WTC11 (cell line): ENCODE data around the gene ANXA6. TPM values are rescaled to one million over a fixed set of nuclear protein-coding genes. Genes with fewer than 3 reads are reported as not detected.

Experiments
- ATAC-seq: fragments of 200-7000 bp; cut with Tn5 transposase; 2 replicates; pipeline ENCODE4 v1.10.0; 2021; ENCODE audit warnings: mild to moderate bottlenecking, moderate library complexity
- CTCF ChIA-PET: fragments of 300-600 bp; sonication (Branson Sonifier 250); formaldehyde crosslinking; loops from one replicate; lab custom pipeline; 2021; ENCODE audit warnings: antibody characterized with exemption; lab: Charles Lee
- POLR2A ChIA-PET: fragments of 350-600 bp; sonication (Branson Sonifier 250); formaldehyde crosslinking; loops from one replicate; lab custom pipeline; 2021; ENCODE audit warnings: antibody characterized with exemption; lab: Charles Lee
- DNase-seq: peaks from one replicate; pipeline ENCODE4 v3.0.0; 2021; ENCODE audit warnings: low spot score
- H3K27ac Mint-ChIP-seq: 2 replicates; pipeline ENCODE4 v1.8.0; 2021; ENCODE audit warnings: mixed read lengths
- H3K27me3 Mint-ChIP-seq: 2 replicates; pipeline ENCODE4 v1.8.0; 2021; ENCODE audit warnings: low read depth, mild to moderate bottlenecking, moderate library complexity, mixed read lengths
- H3K36me3 Mint-ChIP-seq: 2 replicates; pipeline ENCODE4 v1.8.0; 2021; ENCODE audit warnings: mixed read lengths
- H3K4me1 Mint-ChIP-seq: 2 replicates; pipeline ENCODE4 v1.8.0; 2022; ENCODE audit warnings: mixed read lengths
- H3K4me3 Mint-ChIP-seq: 2 replicates; pipeline ENCODE4 v1.8.0; 2021; ENCODE audit warnings: mild to moderate bottlenecking, moderate library complexity, mixed read lengths
- H3K9me3 Mint-ChIP-seq: 2 replicates; pipeline ENCODE4 v1.8.0; 2021; ENCODE audit warnings: mixed read lengths
- ATF1 ChIP-seq: sonication (generic); formaldehyde crosslinking; IDR thresholded peaks from 2 replicates; pipeline ENCODE4 v1.8.1; 2023; ENCODE audit warnings: mild to moderate bottlenecking, moderate library complexity, missing genetic modification reagents
- ATF3 ChIP-seq: sonication (generic); formaldehyde crosslinking; conservative IDR thresholded peaks from 2 replicates; pipeline ENCODE4 v1.8.1; 2022; ENCODE audit warnings: mild to moderate bottlenecking, missing genetic modification reagents
- ELF4 ChIP-seq: sonication (generic); formaldehyde crosslinking; IDR thresholded peaks from 2 replicates; pipeline ENCODE4 v1.8.1; 2022; ENCODE audit warnings: low read depth, mild to moderate bottlenecking, moderate library complexity, missing genetic modification reagents
- ETV6 ChIP-seq: sonication (generic); formaldehyde crosslinking; IDR thresholded peaks from 2 replicates; pipeline ENCODE4 v1.8.1; 2022; ENCODE audit warnings: mild to moderate bottlenecking, missing genetic modification reagents
- GTF2I ChIP-seq: fragments of 250-450 bp; sonication (Bioruptor Pico); conservative IDR thresholded peaks from 2 replicates; pipeline ENCODE4 v1.4.0; 2021; ENCODE audit warnings: mild to moderate bottlenecking
- HMGA2 ChIP-seq: fragments of 250-450 bp; sonication (Bioruptor Pico); IDR thresholded peaks from 2 replicates; pipeline ENCODE4 v1.4.0; 2021; ENCODE audit warnings: mild to moderate bottlenecking, moderate library complexity
- JAZF1 ChIP-seq: fragments of 250-450 bp; sonication (Bioruptor Pico); IDR thresholded peaks from 2 replicates; pipeline ENCODE4 v1.9.0; 2021; ENCODE audit warnings: moderate library complexity, mild to moderate bottlenecking, inconsistent platforms
- MYBL2 ChIP-seq: sonication (generic); formaldehyde crosslinking; IDR thresholded peaks from 2 replicates; pipeline ENCODE4 v1.8.1; 2023; ENCODE audit warnings: mild to moderate bottlenecking, moderate library complexity, missing genetic modification reagents
- NFYB ChIP-seq: sonication (generic); formaldehyde crosslinking; conservative IDR thresholded peaks from 2 replicates; pipeline ENCODE4 v1.8.0; 2022; ENCODE audit warnings: low read depth, missing genetic modification reagents
- NR1H2 ChIP-seq: sonication (generic); formaldehyde crosslinking; IDR thresholded peaks from 2 replicates; pipeline ENCODE4 v1.9.0; 2021; ENCODE audit warnings: mild to moderate bottlenecking, moderate library complexity, missing genetic modification reagents
- RELA ChIP-seq: sonication (generic); formaldehyde crosslinking; IDR thresholded peaks from 2 replicates; pipeline ENCODE4 v1.8.1; 2022; ENCODE audit warnings: missing genetic modification reagents, mild to moderate bottlenecking, borderline replicate concordance
- RORB ChIP-seq: fragments of 250-450 bp; sonication (Bioruptor Pico); IDR thresholded peaks from 2 replicates; pipeline ENCODE4 v1.9.0; 2021; ENCODE audit warnings: mild to moderate bottlenecking
- TEAD4 ChIP-seq: sonication (generic); formaldehyde crosslinking; IDR thresholded peaks from 2 replicates; pipeline ENCODE4 v1.8.0; 2022; ENCODE audit warnings: mild to moderate bottlenecking, missing genetic modification reagents
- ZNF423 ChIP-seq: fragments of 250-450 bp; sonication (Bioruptor Pico); IDR thresholded peaks from 2 replicates; pipeline ENCODE4 v2.1.2; 2022; ENCODE audit warnings: mild to moderate bottlenecking, moderate library complexity
- total RNA-seq: library from RNA; stranded (reverse); gene quantifications from 3 replicates; pipeline ENCODE4 v1.2.3, GENCODE V29; 2021
- TF ChIP-seq, protein P1 (sequence below): sonication (generic); formaldehyde crosslinking; IDR thresholded peaks from 2 replicates; pipeline ENCODE4 v1.8.0; 2023; ENCODE audit warnings: mild to moderate bottlenecking, missing genetic modification reagents
- TF ChIP-seq, protein P2 (sequence below): sonication (generic); formaldehyde crosslinking; IDR thresholded peaks from 2 replicates; pipeline ENCODE4 v1.8.0; 2023; ENCODE audit warnings: missing genetic modification reagents, mild to moderate bottlenecking, borderline replicate concordance
- TF ChIP-seq, protein P3 (sequence below): fragments of 250-450 bp; sonication (Bioruptor Pico); conservative IDR thresholded peaks from 2 replicates; pipeline ENCODE4 v1.9.0; 2021; ENCODE audit warnings: mild to moderate bottlenecking
- TF ChIP-seq, protein P4 (sequence below): sonication (generic); formaldehyde crosslinking; IDR thresholded peaks from 2 replicates; pipeline ENCODE4 v1.8.1; 2022; ENCODE audit warnings: low read depth, missing genetic modification reagents, borderline replicate concordance

Gene ANXA6
- total RNA-seq, 1 experiment from 2014 or later = 92.8 TPM

- Mint-ChIP-seq H3K27ac (no peak overlapping the region), H3K4me1 (no peaks in the 10 kb centered on the region), H3K36me3 (peaks cover 27% of the 10 kb centered on the region), H3K4me3 (no peak overlapping the region), H3K9me3 (no peaks in the 10 kb centered on the region), H3K27me3 (no peaks in the 10 kb centered on the region)
- ChIA-PET CTCF (no interaction called here), POLR2A (interaction anchor here (0.6 kb wide), 1 partner anchor 28 kb away, joined by 5 read pairs; no protein-coding TSS in a partner anchor)
- TF ChIP-seq, protein P1, sequence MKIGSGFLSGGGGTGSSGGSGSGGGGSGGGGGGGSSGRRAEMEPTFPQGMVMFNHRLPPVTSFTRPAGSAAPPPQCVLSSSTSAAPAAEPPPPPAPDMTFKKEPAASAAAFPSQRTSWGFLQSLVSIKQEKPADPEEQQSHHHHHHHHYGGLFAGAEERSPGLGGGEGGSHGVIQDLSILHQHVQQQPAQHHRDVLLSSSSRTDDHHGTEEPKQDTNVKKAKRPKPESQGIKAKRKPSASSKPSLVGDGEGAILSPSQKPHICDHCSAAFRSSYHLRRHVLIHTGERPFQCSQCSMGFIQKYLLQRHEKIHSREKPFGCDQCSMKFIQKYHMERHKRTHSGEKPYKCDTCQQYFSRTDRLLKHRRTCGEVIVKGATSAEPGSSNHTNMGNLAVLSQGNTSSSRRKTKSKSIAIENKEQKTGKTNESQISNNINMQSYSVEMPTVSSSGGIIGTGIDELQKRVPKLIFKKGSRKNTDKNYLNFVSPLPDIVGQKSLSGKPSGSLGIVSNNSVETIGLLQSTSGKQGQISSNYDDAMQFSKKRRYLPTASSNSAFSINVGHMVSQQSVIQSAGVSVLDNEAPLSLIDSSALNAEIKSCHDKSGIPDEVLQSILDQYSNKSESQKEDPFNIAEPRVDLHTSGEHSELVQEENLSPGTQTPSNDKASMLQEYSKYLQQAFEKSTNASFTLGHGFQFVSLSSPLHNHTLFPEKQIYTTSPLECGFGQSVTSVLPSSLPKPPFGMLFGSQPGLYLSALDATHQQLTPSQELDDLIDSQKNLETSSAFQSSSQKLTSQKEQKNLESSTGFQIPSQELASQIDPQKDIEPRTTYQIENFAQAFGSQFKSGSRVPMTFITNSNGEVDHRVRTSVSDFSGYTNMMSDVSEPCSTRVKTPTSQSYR = no peak
- no peak for TF ChIP-seq ATF3 (CRISPR knock-in tag)
- TF ChIP-seq MYBL2 (CRISPR knock-in tag) = no peak
- TF ChIP-seq, protein P2, sequence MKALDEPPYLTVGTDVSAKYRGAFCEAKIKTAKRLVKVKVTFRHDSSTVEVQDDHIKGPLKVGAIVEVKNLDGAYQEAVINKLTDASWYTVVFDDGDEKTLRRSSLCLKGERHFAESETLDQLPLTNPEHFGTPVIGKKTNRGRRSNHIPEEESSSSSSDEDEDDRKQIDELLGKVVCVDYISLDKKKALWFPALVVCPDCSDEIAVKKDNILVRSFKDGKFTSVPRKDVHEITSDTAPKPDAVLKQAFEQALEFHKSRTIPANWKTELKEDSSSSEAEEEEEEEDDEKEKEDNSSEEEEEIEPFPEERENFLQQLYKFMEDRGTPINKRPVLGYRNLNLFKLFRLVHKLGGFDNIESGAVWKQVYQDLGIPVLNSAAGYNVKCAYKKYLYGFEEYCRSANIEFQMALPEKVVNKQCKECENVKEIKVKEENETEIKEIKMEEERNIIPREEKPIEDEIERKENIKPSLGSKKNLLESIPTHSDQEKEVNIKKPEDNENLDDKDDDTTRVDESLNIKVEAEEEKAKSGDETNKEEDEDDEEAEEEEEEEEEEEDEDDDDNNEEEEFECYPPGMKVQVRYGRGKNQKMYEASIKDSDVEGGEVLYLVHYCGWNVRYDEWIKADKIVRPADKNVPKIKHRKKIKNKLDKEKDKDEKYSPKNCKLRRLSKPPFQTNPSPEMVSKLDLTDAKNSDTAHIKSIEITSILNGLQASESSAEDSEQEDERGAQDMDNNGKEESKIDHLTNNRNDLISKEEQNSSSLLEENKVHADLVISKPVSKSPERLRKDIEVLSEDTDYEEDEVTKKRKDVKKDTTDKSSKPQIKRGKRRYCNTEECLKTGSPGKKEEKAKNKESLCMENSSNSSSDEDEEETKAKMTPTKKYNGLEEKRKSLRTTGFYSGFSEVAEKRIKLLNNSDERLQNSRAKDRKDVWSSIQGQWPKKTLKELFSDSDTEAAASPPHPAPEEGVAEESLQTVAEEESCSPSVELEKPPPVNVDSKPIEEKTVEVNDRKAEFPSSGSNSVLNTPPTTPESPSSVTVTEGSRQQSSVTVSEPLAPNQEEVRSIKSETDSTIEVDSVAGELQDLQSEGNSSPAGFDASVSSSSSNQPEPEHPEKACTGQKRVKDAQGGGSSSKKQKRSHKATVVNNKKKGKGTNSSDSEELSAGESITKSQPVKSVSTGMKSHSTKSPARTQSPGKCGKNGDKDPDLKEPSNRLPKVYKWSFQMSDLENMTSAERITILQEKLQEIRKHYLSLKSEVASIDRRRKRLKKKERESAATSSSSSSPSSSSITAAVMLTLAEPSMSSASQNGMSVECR = no peak
- TF ChIP-seq JAZF1 = no peak
- no peak for TF ChIP-seq RELA (CRISPR knock-in tag)
- TF ChIP-seq RORB (CRISPR knock-in tag) = no peak
- no peak for TF ChIP-seq TEAD4
- TF ChIP-seq, protein P3, sequence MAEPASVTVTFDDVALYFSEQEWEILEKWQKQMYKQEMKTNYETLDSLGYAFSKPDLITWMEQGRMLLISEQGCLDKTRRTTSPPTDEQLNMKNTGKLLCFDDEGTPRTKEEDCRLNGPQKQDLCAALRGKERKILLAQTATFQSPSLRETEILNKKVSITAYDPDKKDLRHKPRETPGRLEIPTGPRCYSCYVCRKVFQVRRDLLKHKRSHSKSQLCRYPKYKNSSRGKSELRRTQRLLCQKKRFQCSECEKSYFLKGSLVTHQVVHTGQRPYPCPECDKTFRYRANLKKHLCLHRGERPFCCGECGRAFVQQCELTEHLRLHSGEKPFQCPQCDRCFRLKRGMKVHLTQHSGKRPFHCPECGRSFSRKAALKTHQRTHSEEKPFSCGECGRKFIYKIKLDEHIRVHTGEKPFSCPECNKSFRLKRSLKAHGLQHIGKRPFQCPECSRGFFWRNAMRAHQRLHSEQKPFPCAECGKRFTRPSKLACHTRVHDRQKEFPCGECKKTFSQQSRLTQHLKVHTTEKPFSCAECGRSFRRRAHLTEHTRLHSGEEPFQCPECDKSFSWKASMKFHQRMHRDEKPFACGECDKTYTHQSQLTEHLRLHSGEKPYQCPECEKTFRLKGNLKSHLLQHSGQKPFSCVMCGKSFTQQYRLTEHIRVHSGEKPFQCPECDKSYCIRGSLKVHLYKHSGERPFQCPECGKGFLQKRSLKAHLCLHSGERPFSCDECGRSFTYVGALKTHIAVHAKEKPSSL (CRISPR knock-in tag) = no peak
- TF ChIP-seq NFYB (CRISPR knock-in tag) = no peak
- TF ChIP-seq, protein P4, sequence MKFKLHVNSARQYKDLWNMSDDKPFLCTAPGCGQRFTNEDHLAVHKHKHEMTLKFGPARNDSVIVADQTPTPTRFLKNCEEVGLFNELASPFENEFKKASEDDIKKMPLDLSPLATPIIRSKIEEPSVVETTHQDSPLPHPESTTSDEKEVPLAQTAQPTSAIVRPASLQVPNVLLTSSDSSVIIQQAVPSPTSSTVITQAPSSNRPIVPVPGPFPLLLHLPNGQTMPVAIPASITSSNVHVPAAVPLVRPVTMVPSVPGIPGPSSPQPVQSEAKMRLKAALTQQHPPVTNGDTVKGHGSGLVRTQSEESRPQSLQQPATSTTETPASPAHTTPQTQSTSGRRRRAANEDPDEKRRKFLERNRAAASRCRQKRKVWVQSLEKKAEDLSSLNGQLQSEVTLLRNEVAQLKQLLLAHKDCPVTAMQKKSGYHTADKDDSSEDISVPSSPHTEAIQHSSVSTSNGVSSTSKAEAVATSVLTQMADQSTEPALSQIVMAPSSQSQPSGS (CRISPR knock-in tag) = no peak
- no peak for TF ChIP-seq ETV6
- no peak for TF ChIP-seq HMGA2 (CRISPR knock-in tag)
- ATAC-seq = no peak
- DNase-seq = no peak
Measured at GRCh38 chr5:151121665-151122064, 35.9 kb downstream of the ANXA6 start.

DNA sequence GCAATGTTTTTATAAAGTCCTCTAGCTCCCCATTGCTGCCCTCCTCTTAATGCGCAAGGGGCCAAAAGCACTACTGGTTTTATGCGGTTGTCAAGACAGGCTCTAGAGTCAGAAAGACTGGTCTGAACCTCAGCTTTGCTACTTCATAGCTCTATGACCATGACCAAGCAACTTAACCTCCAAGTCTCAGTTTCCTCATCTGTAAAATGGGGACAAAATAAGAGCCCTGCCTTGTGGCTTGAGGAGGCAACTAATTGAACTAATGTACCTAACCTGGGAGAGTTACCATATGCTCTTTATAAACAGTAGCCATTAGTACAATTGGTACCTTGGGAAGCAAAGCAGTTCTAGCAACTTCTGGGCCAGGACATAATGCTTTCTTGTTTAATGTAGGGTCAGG, 36.5 kb downstream of the ANXA6 start:
- no peaks in the 10 kb centered on the region for H3K27me3 Mint-ChIP-seq
- ATAC-seq = no peak
- no peak for TF ChIP-seq ELF4 (CRISPR knock-in tag)
- no peak for TF ChIP-seq ATF1 (CRISPR knock-in tag)
- TF ChIP-seq ZNF423 (CRISPR knock-in tag) = no peak
- no peak for TF ChIP-seq ATF3 (CRISPR knock-in tag)
- TF ChIP-seq GTF2I (CRISPR knock-in tag) = no peak
- no peak for TF ChIP-seq NR1H2 (CRISPR knock-in tag)
- DNase-seq = no peak
- ChIA-PET POLR2A (no interaction called here), CTCF (no interaction called here)
- H3K27ac Mint-ChIP-seq = no peak overlapping the region
- peaks cover 29% of the 10 kb centered on the region for H3K36me3 Mint-ChIP-seq
- H3K4me3 Mint-ChIP-seq = no peak overlapping the region
- H3K4me1 Mint-ChIP-seq = no peaks in the 10 kb centered on the region
- no peaks in the 10 kb centered on the region for H3K9me3 Mint-ChIP-seq
